HepG2 (cell line): ENCODE results near the gene TMEM129. TPM values are rescaled to one million over a fixed set of nuclear protein-coding genes. Genes with fewer than 3 reads are reported as not detected.

Experiments
- CENPBD1 ChIP-seq: sonication (generic); formaldehyde crosslinking; IDR thresholded peaks from 2 replicates; pipeline ENCODE4 v1.8.0; 2022; ENCODE audit warnings: missing genetic modification reagents, low read depth, mild to moderate bottlenecking, borderline replicate concordance
- CENPX ChIP-seq: sonication (generic); formaldehyde crosslinking; IDR thresholded peaks from 2 replicates; pipeline ENCODE4 v1.9.0; 2021; ENCODE audit warnings: mild to moderate bottlenecking, missing genetic modification reagents, moderate library complexity
- HOXA3 ChIP-seq: sonication (generic); formaldehyde crosslinking; IDR thresholded peaks from 2 replicates; pipeline ENCODE4 v1.5.0; 2020; ENCODE audit warnings: missing genetic modification reagents
- KLF13 ChIP-seq: sonication (generic); formaldehyde crosslinking; IDR thresholded peaks from 2 replicates; pipeline ENCODE4 v1.4.0; 2020; ENCODE audit warnings: mild to moderate bottlenecking, missing genetic modification reagents
- KMT2A ChIP-seq: sonication (generic); formaldehyde crosslinking; IDR thresholded peaks from 2 replicates; pipeline ENCODE4 v1.4.0; 2020; ENCODE audit warnings: missing genetic modification reagents
- PATZ1 ChIP-seq: sonication (generic); formaldehyde crosslinking; IDR thresholded peaks from 2 replicates; pipeline ENCODE4 v1.4.0; 2020; ENCODE audit warnings: missing genetic modification reagents
- SNAPC4 ChIP-seq: sonication (generic); formaldehyde crosslinking; IDR thresholded peaks from 2 replicates; pipeline ENCODE4 v1.4.0; 2020; ENCODE audit warnings: mild to moderate bottlenecking, missing genetic modification reagents
- TCF7L2 ChIP-seq: IDR thresholded peaks from 2 replicates; pipeline ENCODE4 v1.6.1; 2011; ENCODE audit warnings: mild to moderate bottlenecking, low read depth, low read length, moderate library complexity
- TFAP4 ChIP-seq: sonication (generic); IDR thresholded peaks from 2 replicates; pipeline ENCODE4 v1.6.1; 2016; ENCODE audit warnings: low read depth, borderline replicate concordance
- ZNF350 ChIP-seq: sonication (generic); formaldehyde crosslinking; IDR thresholded peaks from 2 replicates; pipeline ENCODE4 v1.4.0; 2020; ENCODE audit warnings: mild to moderate bottlenecking, low read depth, missing genetic modification reagents, borderline replicate concordance
- ZNF407 ChIP-seq: sonication (generic); formaldehyde crosslinking; IDR thresholded peaks from one replicate; pipeline ENCODE4 v1.5.1; 2020; ENCODE audit warnings: mild to moderate bottlenecking, missing genetic modification reagents; ENCODE audit errors: not compliant biosample characterization
- ZNF570 ChIP-seq: sonication (generic); formaldehyde crosslinking; IDR thresholded peaks from 2 replicates; pipeline ENCODE4 v1.4.0; 2020; ENCODE audit warnings: mild to moderate bottlenecking, missing genetic modification reagents, borderline replicate concordance
- ZNF615 ChIP-seq: sonication (generic); formaldehyde crosslinking; IDR thresholded peaks from 2 replicates; pipeline ENCODE4 v1.5.0; 2020; ENCODE audit warnings: mild to moderate bottlenecking, missing genetic modification reagents, borderline replicate concordance
- polyA plus RNA-seq, 8 experiments: library from polyadenylated mRNA; depleted of rRNA in 3 of 8; stranded (reverse) in 7 of 8; unstranded in 1 of 8; fragments of >200 nt; fragmentation: Illumina TruSeq in 4 of 8; extraction: Trizol in 4 of 8; gene quantifications; 2 replicates each; pipeline versions ENCODE4 v1.2.1 to v1.2.3, GENCODE V29; 2011 to 2016; ENCODE audit warnings: low read depth in 4 of 8, missing spikeins in 1 of 8, mixed read lengths in 1 of 8; ENCODE audit not compliant: insufficient read depth in 1 of 8
- total RNA-seq, 5 experiments: library from RNA; depleted of rRNA; stranded (reverse); fragments of >200 nt; fragmentation: Illumina TruSeq; extraction: Trizol; gene quantifications; 2 replicates each; pipeline ENCODE4 v1.2.3, GENCODE V29; 2016; ENCODE audit warnings: low read depth in 1 of 5

The TMEM129 gene
- total and polyA plus RNA-seq, 2 of the 13 experiments (the other 11 are each of a cell fraction or from before 2014, with no cell fraction given): 19.0 to 25.8 TPM

GRCh38 chr4:1757836-1758235 lies 36.7 kb upstream of the TMEM129 start (continued):
- no peak for TF ChIP-seq TFAP4
- TF ChIP-seq ZNF407: no peak
- TF ChIP-seq PATZ1 (CRISPR knock-in tag): peak; percentile 63
- TF ChIP-seq KMT2A: no peak
- TF ChIP-seq ZNF615: no peak
- TF ChIP-seq ZNF570: no peak
- TF ChIP-seq KLF13: no peak
- no peak for TF ChIP-seq SNAPC4
- no peak for TF ChIP-seq ZNF350 (CRISPR knock-in tag)
- no peak for TF ChIP-seq CENPX (CRISPR knock-in tag)
- TF ChIP-seq HOXA3 (CRISPR knock-in tag): no peak
- TF ChIP-seq TCF7L2: no peak
- TF ChIP-seq CENPBD1 (CRISPR knock-in tag): no peak
